ENCODE results near the gene ASTL.
A peak's percentile ranks its signal among the peaks of the same experiment; 100 is the strongest.
"Not testable (repeated sequence)": the region's sequence is repeated elsewhere in the genome, so short reads cannot be mapped to it uniquely, and the experiment has no call there.

ASTL gene

DNA sequence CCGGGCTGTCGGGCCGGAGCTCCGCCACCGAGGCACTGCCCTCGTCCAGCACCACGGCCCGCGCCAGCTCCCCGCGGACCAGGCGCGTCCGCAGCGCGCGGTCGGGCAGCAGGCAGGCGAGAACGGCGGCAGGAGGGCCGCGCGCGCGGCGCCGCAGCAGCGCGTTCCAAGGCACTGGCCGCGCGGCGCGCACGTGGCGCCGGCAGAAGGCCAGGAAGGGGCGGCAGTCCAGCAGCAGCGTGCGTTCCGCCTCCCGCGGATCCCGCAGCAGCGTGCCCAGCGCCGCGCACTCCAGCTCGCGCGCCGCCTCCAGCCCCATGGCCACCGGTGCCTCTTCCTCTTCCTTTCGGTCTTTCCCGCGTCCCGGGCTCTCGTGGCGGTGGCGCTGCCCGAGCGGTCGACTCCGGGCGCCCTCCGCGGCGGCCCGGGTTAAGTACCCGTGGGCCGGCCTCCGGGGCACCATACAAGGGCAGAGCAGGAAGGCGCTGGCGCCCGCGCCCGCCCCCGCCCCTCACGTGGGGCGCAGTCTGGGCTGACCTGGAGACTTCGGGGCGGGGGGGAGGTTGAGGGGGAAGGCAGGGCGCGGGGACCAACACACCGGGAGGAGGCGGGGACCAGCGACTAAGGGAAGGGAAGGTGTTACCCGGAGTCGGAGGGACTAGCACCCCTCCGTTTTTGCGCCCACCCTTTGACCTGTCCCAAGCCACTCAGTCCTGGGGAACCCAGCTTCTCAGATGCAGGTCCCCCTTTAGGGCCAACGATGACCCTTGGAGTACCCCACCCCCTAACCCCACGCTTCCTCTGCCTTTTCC is 6.9 kb upstream of the ASTL start, which contains the start of gene DUSP2:
DUSP2 (minus strand) TSS at position 405 of the 812 bp plus-strand sequence; CDS start at position 319, 86 bp downstream.
- peak; percentile 79 for DNase-seq

- DNase-seq, result no peak
Measured at GRCh38 chr2:96144481-96145035, 6.3 kb upstream of the ASTL start.

- DNase-seq, result no peak
Measured at GRCh38 chr2:96143848-96144480, 5.7 kb upstream of the ASTL start.

DNA sequence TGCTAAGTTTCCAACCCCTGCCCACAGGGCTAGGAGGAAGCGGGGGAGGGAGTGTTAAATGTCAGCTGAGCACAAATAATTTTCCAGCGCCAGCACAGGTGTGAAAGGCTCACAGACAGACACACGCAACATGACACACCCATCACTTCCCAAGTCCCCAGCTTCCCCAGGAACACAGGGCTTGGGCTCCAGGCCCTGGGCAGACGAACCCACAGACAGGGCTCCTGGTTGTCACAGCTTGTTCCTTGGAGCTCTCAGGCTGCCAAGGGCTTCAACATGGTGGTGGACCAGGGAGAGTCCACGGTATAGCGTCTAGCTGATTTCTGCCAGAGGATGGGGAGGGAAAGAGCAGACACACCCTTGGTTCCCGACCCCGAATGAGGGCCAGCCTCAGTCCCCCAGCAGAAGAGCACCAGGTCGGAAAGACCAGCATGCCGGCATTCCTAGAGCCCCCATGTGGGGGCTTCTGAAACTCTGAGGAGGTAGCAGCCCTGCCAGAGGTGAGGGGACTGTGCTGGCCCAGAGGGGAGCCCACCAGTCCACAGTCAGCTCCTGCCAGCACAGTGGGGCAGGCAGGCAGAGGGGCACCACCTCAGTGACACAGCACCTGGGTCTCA is 5.0 kb upstream of the ASTL start:
- no peak for DNase-seq

DNA sequence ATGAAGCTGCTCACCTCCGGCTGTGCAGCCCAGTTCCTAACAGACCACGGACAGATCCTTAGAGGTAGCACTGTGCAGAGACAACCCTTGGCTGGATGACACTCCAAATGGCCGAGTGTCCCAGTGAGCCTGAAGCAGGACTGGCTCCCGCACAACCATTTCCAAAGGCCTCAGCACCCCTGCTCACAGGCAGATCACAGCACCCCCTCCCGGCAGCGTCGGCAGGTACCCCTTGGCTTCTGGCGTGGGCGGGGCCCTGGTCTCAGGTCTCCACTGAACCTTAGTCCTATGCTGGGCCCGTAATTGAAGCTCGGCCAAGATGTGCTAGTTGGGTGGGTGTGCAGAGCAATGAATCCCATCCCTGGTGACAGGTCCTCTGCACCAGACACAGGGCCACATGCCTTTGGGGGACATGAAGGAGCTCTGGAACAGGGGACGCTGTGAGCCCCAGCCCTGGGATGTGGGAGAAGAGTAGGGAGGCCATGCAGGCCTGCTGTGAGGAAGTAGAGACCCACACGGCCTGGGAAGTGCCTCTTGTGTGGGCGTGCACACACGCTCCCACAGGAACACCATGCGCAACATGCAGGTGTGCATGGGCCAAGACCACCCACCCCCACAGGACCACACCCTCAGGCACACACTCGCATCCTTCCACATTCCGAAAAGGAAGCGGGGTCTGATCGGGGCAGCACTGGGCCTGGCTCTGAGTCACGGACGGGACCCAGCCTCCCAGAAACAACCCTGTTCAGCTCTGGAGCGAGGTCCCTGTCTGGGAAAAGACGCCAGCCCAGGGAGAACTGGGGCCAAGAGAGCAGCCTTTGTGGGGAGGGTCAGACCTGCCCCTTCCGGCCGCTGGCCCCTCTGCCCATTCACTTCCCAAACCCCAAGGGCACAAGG is 4.2 kb upstream of the ASTL start:
- DNase-seq, result peak; percentile 57

DNA sequence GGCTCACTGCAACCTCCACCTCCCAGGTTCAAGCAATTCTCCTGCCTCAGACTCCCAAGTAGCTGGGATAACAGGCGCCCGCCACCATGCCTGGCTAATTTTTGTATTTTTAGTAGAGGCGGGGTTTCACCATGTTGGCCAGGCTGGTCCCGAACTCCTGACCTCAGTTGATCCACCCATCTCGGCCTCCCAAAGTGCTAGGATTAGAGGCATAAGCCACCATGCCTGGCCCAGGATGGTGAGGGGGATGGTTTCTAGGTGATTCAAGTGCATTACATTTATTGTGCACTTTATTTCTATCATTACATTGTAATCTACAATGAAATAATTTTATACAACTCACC is 3.3 kb upstream of the ASTL start:
- not testable (repeated sequence) for DNase-seq

- DNase-seq, result no peak
Measured at GRCh38 chr2:96140941-96141623, 2.8 kb upstream of the ASTL start.

DNA sequence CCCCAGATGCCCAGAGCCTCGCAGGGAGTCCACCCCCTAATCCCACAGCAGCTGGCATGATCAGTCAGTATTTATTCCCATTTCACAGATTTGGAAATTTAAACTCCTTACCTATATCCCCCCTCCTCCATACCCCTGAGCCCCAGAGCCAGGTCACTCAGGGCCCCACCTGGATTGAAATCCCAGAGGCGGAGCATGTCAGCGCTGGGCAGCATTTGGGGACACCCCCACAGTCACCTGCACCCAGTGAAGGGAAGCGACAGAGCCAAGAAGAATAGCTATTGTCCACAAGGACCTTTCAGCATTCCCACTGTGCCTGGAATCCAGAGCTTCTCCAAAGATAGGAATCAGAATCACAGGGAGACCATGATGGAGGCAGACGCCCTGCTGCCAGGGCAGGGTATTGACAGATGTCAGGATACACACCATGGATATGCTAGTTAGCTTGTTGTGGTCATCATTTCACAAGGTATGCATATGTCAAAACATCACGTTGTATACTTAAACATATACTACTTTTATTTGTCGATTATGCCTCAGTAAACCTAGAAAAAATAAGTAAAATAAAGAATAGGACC is 968 bp upstream of the ASTL start:
- no peak for DNase-seq

- DNase-seq, result no peak
Measured at GRCh38 chr2:96137321-96138178, 752 bp downstream of the ASTL start.

DNA sequence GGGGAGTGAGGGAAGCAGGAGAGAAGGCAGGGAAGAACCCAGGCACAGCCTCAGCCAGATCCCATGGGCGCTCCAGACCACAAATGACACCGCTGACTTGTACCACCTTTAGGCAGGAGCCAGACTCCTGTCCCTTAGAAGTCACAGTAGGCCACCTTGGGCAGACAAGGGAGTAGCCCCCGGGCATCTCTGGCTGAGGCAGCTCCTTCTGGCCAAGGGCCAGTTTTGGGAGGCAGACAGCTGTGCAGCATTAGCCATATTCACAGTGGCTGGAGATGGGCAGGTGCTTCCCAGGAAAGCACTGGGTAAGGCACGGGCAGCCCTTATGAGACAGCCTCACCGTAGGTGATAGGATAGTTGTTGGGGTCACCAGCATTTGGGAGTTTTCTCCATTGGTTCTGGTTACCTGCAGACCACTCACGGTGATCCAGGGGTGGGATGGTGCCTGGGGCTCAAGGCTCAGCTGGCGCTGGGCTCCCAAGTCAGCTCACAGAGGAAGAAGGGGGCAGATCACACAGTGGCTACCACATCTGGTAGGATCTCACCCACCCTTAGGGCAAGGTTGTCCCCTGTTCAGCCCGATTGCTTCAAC is 2.1 kb downstream of the ASTL start:
- DNase-seq, result no peak

- DNase-seq, result no peak
Measured at GRCh38 chr2:96135621-96136020, 2.7 kb downstream of the ASTL start.

GRCh38 chr2:96135171-96135570 is 3.1 kb downstream of the ASTL start:
- DNase-seq, result no peak

DNA sequence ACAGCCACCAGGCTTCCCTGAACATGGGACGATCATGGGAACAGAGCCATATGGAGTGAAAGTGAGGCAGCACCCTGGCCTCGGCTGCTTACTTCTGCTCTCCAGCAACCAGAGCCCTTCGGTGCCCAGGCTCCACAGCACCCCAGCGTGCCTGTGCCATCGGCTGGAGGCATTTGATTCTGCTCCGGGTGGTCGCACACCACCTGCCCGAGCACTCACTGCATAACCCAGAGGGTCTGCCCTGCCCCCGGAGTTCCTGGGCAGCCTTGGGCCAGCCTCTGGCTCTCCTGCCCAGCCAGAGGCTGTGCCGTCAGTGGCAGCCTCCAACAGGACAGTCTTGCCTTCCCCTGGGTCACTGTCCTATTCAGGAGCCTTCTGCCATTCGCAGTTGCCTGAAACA is 3.9 kb downstream of the ASTL start:
- DNase-seq, result no peak

- no peak for DNase-seq
Measured at GRCh38 chr2:96131813-96132745, 6.2 kb downstream of the ASTL start.

DNA sequence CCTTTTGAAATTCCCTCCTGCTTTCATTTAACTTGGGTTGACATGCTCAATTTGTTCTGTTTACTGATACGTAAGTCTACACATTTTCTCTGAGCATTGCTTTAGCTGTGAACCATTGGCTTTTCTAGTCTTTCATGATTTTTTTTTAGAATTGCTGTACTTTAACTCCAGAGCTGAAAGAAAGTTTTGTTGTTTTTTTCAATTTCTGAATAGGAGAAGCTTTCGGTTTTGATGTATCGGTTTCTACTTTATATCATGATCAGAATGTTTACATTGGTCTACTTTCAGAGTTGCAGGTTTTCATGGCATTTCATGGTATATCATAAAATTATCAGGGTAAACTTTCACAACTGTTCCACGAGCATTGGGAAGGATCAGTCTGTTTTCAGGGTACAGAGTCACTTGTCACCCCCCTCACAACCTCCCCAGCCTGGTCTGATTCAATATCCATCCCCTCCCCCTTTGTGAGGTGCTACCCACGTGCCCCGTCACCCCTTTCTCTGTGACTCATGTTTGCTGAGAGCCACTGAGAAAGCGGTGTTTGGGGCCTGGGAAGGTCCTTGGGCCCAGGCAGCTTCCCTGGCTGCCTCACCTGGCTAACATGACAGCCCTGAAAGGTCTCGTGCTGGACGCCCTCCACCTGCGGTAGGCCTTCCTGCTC is 7.0 kb downstream of the ASTL start:
- no peak for DNase-seq

DNA sequence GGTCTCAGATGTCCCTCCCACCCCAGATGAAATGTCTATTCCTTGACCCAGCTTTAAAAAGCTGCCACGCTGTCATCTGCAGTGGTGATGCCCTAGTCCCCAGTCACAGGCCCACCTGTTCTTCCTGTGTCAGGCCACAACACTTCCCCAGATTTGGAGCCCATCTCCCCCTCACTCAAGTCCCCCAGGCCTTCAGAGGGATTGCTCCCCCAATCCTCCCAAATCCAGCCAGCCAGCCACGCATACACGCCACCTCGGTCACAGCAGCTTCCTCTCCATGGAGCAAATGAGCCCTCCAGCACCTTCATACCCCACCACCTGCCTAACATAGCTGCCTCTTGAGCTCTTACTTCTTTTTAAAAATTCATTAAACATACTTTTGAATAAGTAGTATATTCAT is 7.8 kb downstream of the ASTL start:
- no peak for DNase-seq

DNA sequence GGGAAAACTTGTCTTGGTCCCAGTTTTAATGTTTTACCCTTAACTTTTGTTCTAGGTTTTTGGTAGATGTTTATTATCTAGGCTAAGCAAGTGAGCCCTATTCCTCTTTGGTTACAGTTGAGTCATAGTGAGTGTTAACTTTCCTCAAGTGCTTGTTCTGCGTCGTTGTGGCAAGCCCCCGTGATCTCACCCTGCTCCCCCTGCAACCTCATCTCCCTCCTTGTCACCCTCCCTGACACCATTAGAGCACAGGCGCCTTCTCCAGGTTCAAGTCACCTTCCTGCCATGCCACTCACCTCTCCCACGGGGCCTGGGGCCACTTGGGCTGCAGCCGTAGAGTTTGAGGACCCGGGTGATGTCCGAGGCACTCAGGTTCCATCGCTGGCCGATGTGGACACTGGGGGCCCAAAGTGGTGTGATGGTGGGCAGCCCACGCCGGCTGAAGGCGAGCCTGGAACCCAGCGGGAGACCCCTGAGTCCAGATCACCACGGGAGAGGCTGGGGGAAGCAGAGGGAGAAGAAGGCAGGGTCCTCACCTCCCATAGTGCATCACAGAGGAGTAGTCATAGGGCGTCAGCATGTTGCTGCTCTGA is 8.7 kb downstream of the ASTL start:
- no peak for DNase-seq

DNA sequence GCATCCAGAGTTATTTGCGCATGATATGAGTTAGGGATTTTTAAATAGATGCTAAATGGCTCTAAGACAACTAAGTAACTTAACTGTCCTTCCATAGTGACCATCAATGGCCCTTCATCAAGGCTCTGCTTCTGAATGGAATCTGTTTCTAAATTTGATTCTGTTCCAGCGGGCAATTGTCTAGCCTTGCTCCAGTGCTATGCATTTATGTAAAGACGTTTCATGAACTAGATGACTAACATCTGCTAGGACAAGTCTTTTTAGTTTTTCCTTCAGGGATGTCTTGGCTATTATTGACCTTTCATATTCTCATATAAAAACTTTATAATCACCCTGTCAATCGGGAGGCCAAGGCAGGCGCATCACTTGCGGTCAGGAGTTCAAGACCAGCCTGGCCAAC is 9.8 kb downstream of the ASTL start:
- DNase-seq, result no peak

Data from effector CD8-positive, alpha-beta T cell (primary cell).